Ascending aorta (tissue), 2 donors: ENCODE results near the gene TMEM132D. TPM values are rescaled to one million over a fixed set of nuclear protein-coding genes. Genes with fewer than 3 reads are reported as not detected.

Experiments used
- DNase-seq, 2 donors: peaks; one replicate each; pipeline ENCODE4 v3.0.0-alpha.2; 2019; ENCODE audit warnings: low spot score in 2 of 2
- H3K27ac ChIP-seq, 2 donors: fragments of 200-600 bp; sonication (generic); one replicate each; pipeline ENCODE4 v1.5.1; 2016 to 2017; ENCODE audit warnings: mild to moderate bottlenecking in 1 of 2
- H3K27me3 ChIP-seq: fragments of 200-600 bp; sonication (generic); one replicate; pipeline ENCODE4 v1.5.1; 2017
- H3K36me3 ChIP-seq, 2 donors: fragments of 200-600 bp; sonication (generic); one replicate each; pipeline ENCODE4 v1.5.1; 2016
- H3K4me1 ChIP-seq, 2 donors: fragments of 200-600 bp; sonication (generic); one replicate each; pipeline ENCODE4 v1.5.1; 2016 to 2017; ENCODE audit warnings: mild to moderate bottlenecking in 1 of 2
- H3K4me3 ChIP-seq, 2 donors: fragments of 200-600 bp; sonication (generic); one replicate each; pipeline ENCODE4 v1.5.1; 2016 to 2017; ENCODE audit warnings: mild to moderate bottlenecking in 1 of 2
- H3K9me3 ChIP-seq, 2 donors: fragments of 200-600 bp; sonication (generic); one replicate each; pipeline ENCODE4 v1.5.1; 2016
- CTCF ChIP-seq, 3 experiments: fragments of 200-600 bp in 2 of 3; fragments of 450-650 bp in 1 of 3; sonication (generic) in 2 of 3; IDR thresholded peaks; one replicate each; pipeline ENCODE4 v1.5.1; 2016 to 2019; ENCODE audit warnings: antibody characterized with exemption in 3 of 3, mild to moderate bottlenecking in 1 of 3, moderate library complexity in 1 of 3
- intact Hi-C: fragments of 100-400 bp; cut with DNase I; formaldehyde crosslinking; loops from one replicate; pipeline ENCODE4 v1.15.1; 2023
- total RNA-seq: library from RNA; depleted of rRNA; stranded (reverse); fragments of >200 nt; gene quantifications from one replicate; pipeline ENCODE4 v1.1.0, GENCODE V29; 2016

Gene TMEM132D
- total RNA-seq, 1 donor from 2014 or later = not detected

- H3K27ac ChIP-seq = no peak overlapping the region
- no peaks in the 10 kb centered on the region for H3K4me1 ChIP-seq
- H3K9me3 ChIP-seq = no peaks in the 10 kb centered on the region
- intact Hi-C loops = no loop called here
- H3K27me3 ChIP-seq = no peaks in the 10 kb centered on the region
- H3K4me3 ChIP-seq = no peak overlapping the region
- DNase-seq = no peak
- H3K36me3 ChIP-seq = no peaks in the 10 kb centered on the region
- no peak for TF ChIP-seq CTCF (IDR thresholded peaks at IDR 0.05)
These were observed 376.3 kb downstream of the TMEM132D start for GRCh38 chr12:129527506-129527905.

DNA sequence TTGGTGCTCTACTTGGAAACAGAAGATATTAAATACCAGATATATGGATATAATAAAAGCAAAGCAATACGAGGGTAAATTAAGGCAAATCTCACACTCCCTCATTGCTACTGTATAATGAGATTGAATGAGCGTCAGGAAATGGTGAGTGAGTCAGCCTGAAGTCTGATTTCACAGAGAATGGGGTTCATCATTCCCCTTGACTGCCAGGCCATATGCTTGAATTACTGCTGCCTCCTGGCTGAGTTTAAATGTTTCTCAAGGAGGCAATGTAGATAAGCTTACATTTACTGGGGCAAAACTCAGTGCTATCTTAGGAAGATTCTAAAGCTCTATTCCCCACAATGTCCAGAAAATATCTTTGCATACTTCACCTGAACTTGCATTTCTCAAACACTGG is 380.2 kb downstream of the TMEM132D start:
- TF ChIP-seq CTCF (IDR thresholded peaks at IDR 0.05) = no peak
- Histone ChIP-seq H3K27me3 (no peaks in the 10 kb centered on the region), H3K4me1 (no peaks in the 10 kb centered on the region), H3K27ac (no peak overlapping the region), H3K4me3 (no peak overlapping the region), H3K36me3 (no peaks in the 10 kb centered on the region), H3K9me3 (no peaks in the 10 kb centered on the region)
- intact Hi-C loops = no loop called here
- no peak for DNase-seq

DNA sequence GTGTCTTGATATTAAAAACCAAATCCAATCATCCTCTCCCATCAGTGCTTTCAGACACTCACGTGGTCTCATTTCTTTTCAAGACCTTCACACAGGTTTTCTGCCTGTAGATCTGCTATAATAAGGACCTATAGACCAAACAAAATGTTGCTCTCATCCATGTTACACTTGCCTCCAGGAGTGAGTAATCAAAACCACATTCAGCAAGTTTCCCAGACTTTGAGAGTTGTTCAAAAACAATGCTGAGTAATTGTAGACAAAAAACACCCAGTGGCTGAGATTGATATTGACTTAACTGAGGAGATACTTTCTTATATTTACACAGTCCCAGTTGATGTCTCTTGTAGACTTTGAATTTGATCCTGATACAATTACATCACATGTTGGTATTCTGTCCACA is 383.1 kb downstream of the TMEM132D start:
- DNase-seq = no peak
- Histone ChIP-seq H3K4me1 (no peaks in the 10 kb centered on the region), H3K27me3 (no peaks in the 10 kb centered on the region), H3K9me3 (no peaks in the 10 kb centered on the region), H3K27ac (no peak overlapping the region), H3K36me3 (no peaks in the 10 kb centered on the region), H3K4me3 (no peak overlapping the region)
- intact Hi-C loops = no loop called here
- TF ChIP-seq CTCF (IDR thresholded peaks at IDR 0.05) = no peak

GRCh38 chr12:129503802-129504201 is 400.0 kb downstream of the TMEM132D start:
- intact Hi-C loops = no loop called here
- H3K4me3 ChIP-seq = no peak overlapping the region
- DNase-seq = no peak
- no peak for TF ChIP-seq CTCF (IDR thresholded peaks at IDR 0.05)
- H3K4me1 ChIP-seq = no peaks in the 10 kb centered on the region
- H3K36me3 ChIP-seq = no peaks in the 10 kb centered on the region
- no peaks in the 10 kb centered on the region for H3K9me3 ChIP-seq
- H3K27ac ChIP-seq = no peak overlapping the region
- H3K27me3 ChIP-seq = no peaks in the 10 kb centered on the region

DNA sequence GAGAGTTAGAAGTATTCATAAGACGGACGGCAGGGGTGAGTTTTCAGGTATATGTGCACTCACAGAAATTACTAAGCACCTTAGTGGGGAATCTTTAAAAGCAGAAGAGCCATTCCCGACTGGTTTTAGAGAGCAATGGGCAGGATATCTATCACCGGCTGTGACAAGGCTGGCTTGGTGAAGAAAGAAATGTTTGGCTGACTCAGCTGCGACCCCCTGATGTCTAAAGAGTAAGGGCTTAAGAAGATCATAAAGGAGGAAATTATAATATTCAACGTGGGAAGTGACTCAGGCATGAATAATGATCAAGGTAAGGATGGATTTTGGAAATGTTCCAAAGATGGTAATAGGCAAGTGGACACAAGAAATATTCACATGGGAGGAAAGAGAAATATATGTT is 407.6 kb downstream of the TMEM132D start:
- Histone ChIP-seq H3K36me3 (no peaks in the 10 kb centered on the region), H3K4me3 (no peak overlapping the region), H3K27me3 (no peaks in the 10 kb centered on the region), H3K9me3 (no peaks in the 10 kb centered on the region), H3K27ac (no peak overlapping the region), H3K4me1 (no peaks in the 10 kb centered on the region)
- no peak for DNase-seq
- no peak for TF ChIP-seq CTCF (IDR thresholded peaks at IDR 0.05)
- intact Hi-C loops = no loop called here

DNA sequence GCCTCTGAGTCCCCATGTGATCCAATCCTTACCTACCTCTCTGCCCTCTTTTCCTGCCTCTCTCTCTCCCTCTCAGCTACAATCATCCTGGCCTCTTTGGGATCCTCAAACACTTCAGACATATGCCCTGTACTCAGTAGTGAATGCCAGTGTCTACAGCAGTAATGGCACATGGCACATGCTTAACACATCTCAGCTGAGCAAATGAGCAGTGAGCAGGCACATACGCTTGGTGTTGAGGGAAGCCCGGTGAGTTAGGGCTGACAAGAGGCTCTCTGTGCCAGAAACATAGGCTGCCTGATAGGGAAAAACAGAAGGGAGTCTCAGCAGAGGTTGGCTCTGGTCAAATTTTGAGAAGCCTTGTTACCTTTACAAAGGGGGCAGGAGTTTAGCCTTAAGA is 409.1 kb downstream of the TMEM132D start:
- no peak for DNase-seq
- no peak for TF ChIP-seq CTCF (IDR thresholded peaks at IDR 0.05)
- H3K36me3 ChIP-seq = no peaks in the 10 kb centered on the region

More for the DNA sequence above, 409.1 kb downstream of the TMEM132D start:
- Histone ChIP-seq H3K27ac (no peak overlapping the region), H3K27me3 (no peaks in the 10 kb centered on the region), H3K4me1 (no peaks in the 10 kb centered on the region), H3K4me3 (no peak overlapping the region), H3K9me3 (no peaks in the 10 kb centered on the region)
- intact Hi-C loops = no loop called here
